ENCODE measurements around the gene ENDOU. TPM values are rescaled to one million over a fixed set of nuclear protein-coding genes. Genes with fewer than 3 reads are reported as not detected.
A peak's percentile ranks its signal among the peaks of the same experiment; 100 is the strongest.

The ENDOU gene
- total RNA-seq, 3 donors from 2014 or later, result 0.98 to 1.4 (median 1.0) TPM

DNA sequence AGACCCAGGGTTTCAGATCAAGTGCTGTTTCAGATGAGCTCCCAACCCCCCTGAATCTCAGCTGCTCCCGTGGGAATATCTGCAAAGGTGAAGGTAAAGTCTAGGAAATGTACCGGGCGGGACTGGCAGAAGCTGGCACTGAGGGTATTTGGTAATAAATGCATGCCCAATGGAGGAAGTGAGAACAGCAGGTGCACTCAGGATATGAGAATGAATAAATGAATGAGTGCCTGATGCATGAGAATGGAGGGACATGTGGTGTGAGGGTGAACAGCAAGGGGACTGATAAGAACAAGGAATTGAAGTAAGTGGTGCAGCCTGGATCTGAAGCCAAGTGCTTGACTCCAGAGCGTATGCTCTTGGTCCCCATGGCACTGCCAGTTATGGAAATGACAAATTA, 21.8 kb upstream of the ENDOU start:
- Histone ChIP-seq H3K4me3 (no peak overlapping the region), H3K27me3 (no peaks in the 10 kb centered on the region), H3K4me1 (peaks cover under 1 to 4% of the 10 kb centered on the region in 2 donors), H3K9me3 (no peaks in the 10 kb centered on the region), H3K27ac (no peak overlapping the region), H3K36me3 (no peaks in the 10 kb centered on the region)
- no peak for TF ChIP-seq POLR2A (IDR thresholded peaks at IDR 0.05)
- TF ChIP-seq POLR2AphosphoS5 (IDR thresholded peaks at IDR 0.05), result no peak
- TF ChIP-seq, protein P1, sequence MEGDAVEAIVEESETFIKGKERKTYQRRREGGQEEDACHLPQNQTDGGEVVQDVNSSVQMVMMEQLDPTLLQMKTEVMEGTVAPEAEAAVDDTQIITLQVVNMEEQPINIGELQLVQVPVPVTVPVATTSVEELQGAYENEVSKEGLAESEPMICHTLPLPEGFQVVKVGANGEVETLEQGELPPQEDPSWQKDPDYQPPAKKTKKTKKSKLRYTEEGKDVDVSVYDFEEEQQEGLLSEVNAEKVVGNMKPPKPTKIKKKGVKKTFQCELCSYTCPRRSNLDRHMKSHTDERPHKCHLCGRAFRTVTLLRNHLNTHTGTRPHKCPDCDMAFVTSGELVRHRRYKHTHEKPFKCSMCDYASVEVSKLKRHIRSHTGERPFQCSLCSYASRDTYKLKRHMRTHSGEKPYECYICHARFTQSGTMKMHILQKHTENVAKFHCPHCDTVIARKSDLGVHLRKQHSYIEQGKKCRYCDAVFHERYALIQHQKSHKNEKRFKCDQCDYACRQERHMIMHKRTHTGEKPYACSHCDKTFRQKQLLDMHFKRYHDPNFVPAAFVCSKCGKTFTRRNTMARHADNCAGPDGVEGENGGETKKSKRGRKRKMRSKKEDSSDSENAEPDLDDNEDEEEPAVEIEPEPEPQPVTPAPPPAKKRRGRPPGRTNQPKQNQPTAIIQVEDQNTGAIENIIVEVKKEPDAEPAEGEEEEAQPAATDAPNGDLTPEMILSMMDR (IDR thresholded peaks at IDR 0.05), result no peak
- intact Hi-C loops (cut with DNase I; ENCODE audit: low total_unique reads), result no loop called here
- no peak for DNase-seq (ENCODE audit: low spot score in 2 of 2)

GRCh38 chr12:47746523-47746922, 21.2 kb upstream of the ENDOU start:
- Histone ChIP-seq H3K27me3 (no peaks in the 10 kb centered on the region), H3K36me3 (no peaks in the 10 kb centered on the region), H3K4me1 (peaks cover 0 to 5% of the 10 kb centered on the region in 2 donors), H3K27ac (peak overlapping the region in 1 of 2 donors; percentile 19), H3K9me3 (no peaks in the 10 kb centered on the region), H3K4me3 (no peak overlapping the region)
- DNase-seq (ENCODE audit: low spot score in 2 of 2), result no peak
- no peak for TF ChIP-seq POLR2A (IDR thresholded peaks at IDR 0.05)
- intact Hi-C loops (cut with DNase I; ENCODE audit: low total_unique reads), result no loop called here

GRCh38 chr12:47746073-47746472, 20.8 kb upstream of the ENDOU start:
- Histone ChIP-seq H3K27me3 (no peaks in the 10 kb centered on the region), H3K4me3 (no peak overlapping the region), H3K9me3 (no peaks in the 10 kb centered on the region), H3K27ac (peak overlapping the region in 1 of 2 donors; percentile 19), H3K4me1 (peaks cover 0 to 9% of the 10 kb centered on the region in 2 donors), H3K36me3 (no peaks in the 10 kb centered on the region)
- intact Hi-C loops (cut with DNase I; ENCODE audit: low total_unique reads), result no loop called here
- DNase-seq (ENCODE audit: low spot score in 2 of 2), result no peak
- no peak for TF ChIP-seq POLR2A (IDR thresholded peaks at IDR 0.05)

GRCh38 chr12:47745485-47746041, 20.3 kb upstream of the ENDOU start:
- Histone ChIP-seq H3K4me3 (no peak overlapping the region), H3K36me3 (no peaks in the 10 kb centered on the region), H3K27me3 (no peaks in the 10 kb centered on the region), H3K9me3 (no peaks in the 10 kb centered on the region), H3K27ac (no peak overlapping the region), H3K4me1 (peaks cover 0 to 9% of the 10 kb centered on the region in 2 donors)
- no peak for DNase-seq (ENCODE audit: low spot score in 2 of 2)
- intact Hi-C loops (cut with DNase I; ENCODE audit: low total_unique reads), result no loop called here
- TF ChIP-seq POLR2A (IDR thresholded peaks at IDR 0.05), result no peak
- TF ChIP-seq, protein P1 (IDR thresholded peaks at IDR 0.05), result no peak
- no peak for TF ChIP-seq POLR2AphosphoS5 (IDR thresholded peaks at IDR 0.05)

- DNase-seq (ENCODE audit: low spot score in 2 of 2), result no peak
- no peaks in the 10 kb centered on the region for H3K27me3 ChIP-seq
- TF ChIP-seq POLR2AphosphoS5 (IDR thresholded peaks at IDR 0.05), result no peak
- TF ChIP-seq, protein P1 (IDR thresholded peaks at IDR 0.05), result no peak
- TF ChIP-seq POLR2A (IDR thresholded peaks at IDR 0.05), result no peak
- no peaks in the 10 kb centered on the region for H3K36me3 ChIP-seq
- peaks cover 0 to 9% of the 10 kb centered on the region in 2 donors for H3K4me1 ChIP-seq
- no peak overlapping the region for H3K27ac ChIP-seq
- H3K4me3 ChIP-seq, result no peak overlapping the region
- intact Hi-C loops (cut with DNase I; ENCODE audit: low total_unique reads), result loop anchor here (5.0 kb wide), 1 partner anchor 37 kb away; no protein-coding TSS in a partner anchor
- no peaks in the 10 kb centered on the region for H3K9me3 ChIP-seq
These were observed 19.6 kb upstream of the ENDOU start for GRCh38 chr12:47744778-47745436.

DNA sequence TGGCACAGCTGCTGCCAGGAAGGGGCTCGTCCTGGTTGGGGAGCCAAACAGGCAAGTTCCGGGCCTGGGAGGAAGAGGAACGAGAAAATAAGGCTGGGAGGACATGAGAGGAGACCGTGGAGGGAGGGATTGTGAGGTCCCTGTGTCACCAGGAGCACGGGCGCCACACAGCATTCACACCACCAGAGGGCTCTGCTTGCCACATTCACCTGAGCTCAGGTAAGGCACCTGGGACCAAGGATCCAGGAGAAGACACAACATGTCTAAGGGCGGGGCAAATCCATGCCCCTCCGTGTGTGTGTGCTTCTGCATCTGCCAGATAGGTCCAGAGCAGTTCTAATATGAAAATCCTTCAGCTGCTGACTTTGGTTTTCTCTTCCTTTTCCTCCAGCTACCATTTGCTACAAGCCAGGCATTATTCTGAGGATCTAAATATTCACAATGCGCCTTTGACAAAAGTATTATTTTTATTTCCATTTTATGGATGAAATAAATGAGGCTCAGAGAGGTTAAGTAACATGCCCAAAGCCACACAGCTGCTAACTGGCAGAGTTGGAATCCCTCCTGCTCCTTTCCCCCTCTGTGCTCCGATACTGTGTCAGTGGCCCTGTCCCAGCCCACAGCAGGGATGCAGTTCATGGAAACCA, 18.8 kb upstream of the ENDOU start:
- Histone ChIP-seq H3K27ac (peak overlapping the region in 1 of 2 donors; percentile 12), H3K9me3 (no peaks in the 10 kb centered on the region), H3K27me3 (no peaks in the 10 kb centered on the region), H3K4me3 (no peak overlapping the region), H3K4me1 (peaks cover 0 to 9% of the 10 kb centered on the region in 2 donors), H3K36me3 (no peaks in the 10 kb centered on the region)
- intact Hi-C loops (cut with DNase I; ENCODE audit: low total_unique reads), result loop anchor here (5.0 kb wide), 1 partner anchor 38 kb away; no protein-coding TSS in a partner anchor
- DNase-seq (ENCODE audit: low spot score in 2 of 2), result peak; percentile 82 to 86
- TF ChIP-seq POLR2AphosphoS5 (IDR thresholded peaks at IDR 0.05) (peak in 1 of 3 donors; percentile 21), POLR2A (IDR thresholded peaks at IDR 0.05) (no peak)
- TF ChIP-seq, protein P1 (IDR thresholded peaks at IDR 0.05), result peak; percentile 68 to 89 (median 80)
